Activated CD4-positive, alpha-beta T cell treated with anti-CD3 and anti-CD28 coated beads, Interleukin-2, amount 10 ng/mL, durations not matched to agents 24 days and 14 days (primary cell): ENCODE data around the gene CTNNA3. TPM values are rescaled to one million over a fixed set of nuclear protein-coding genes. Genes with fewer than 3 reads are reported as not detected.

Source experiments
- DNase-seq: peaks from one replicate; pipeline ENCODE4 v3.0.0; 2022
- H3K27ac Mint-ChIP-seq: one replicate; pipeline ENCODE4 v1.8.0; 2022; ENCODE audit warnings: mild to moderate bottlenecking, mixed read lengths
- H3K27me3 Mint-ChIP-seq: one replicate; pipeline ENCODE4 v1.8.0; 2022; ENCODE audit warnings: mixed read lengths
- H3K36me3 Mint-ChIP-seq: one replicate; pipeline ENCODE4 v1.8.0; 2022; ENCODE audit warnings: low read depth, mild to moderate bottlenecking, mixed read lengths
- H3K4me1 Mint-ChIP-seq: one replicate; pipeline ENCODE4 v1.8.0; 2021; ENCODE audit warnings: mixed read lengths
- H3K4me3 Mint-ChIP-seq: one replicate; pipeline ENCODE4 v1.8.0; 2022; ENCODE audit warnings: mild to moderate bottlenecking, moderate library complexity, mixed read lengths
- H3K9me3 Mint-ChIP-seq: one replicate; pipeline ENCODE4 v1.8.0; 2021; ENCODE audit warnings: mixed read lengths
- intact Hi-C: fragments of 100-400 bp; cut with micrococcal nuclease; formaldehyde crosslinking; loops from one replicate; pipeline ENCODE4 v1.15.1; 2023
- total RNA-seq: library from RNA; stranded (reverse); gene quantifications from 2 replicates; pipeline ENCODE4 v1.2.3, GENCODE V29; 2022

Gene CTNNA3
- total RNA-seq, 1 donor from 2014 or later: not detected

GRCh38 chr10:67657775-67658174, 38.2 kb downstream of the CTNNA3 start:
- H3K9me3 Mint-ChIP-seq: no peaks in the 10 kb centered on the region
- H3K36me3 Mint-ChIP-seq: no peaks in the 10 kb centered on the region
- intact Hi-C loops: no loop called here
- no peak overlapping the region for H3K27ac Mint-ChIP-seq
- no peak overlapping the region for H3K4me3 Mint-ChIP-seq
- peaks cover 25% of the 10 kb centered on the region for H3K27me3 Mint-ChIP-seq
- H3K4me1 Mint-ChIP-seq: no peaks in the 10 kb centered on the region
- DNase-seq: no peak

DNA sequence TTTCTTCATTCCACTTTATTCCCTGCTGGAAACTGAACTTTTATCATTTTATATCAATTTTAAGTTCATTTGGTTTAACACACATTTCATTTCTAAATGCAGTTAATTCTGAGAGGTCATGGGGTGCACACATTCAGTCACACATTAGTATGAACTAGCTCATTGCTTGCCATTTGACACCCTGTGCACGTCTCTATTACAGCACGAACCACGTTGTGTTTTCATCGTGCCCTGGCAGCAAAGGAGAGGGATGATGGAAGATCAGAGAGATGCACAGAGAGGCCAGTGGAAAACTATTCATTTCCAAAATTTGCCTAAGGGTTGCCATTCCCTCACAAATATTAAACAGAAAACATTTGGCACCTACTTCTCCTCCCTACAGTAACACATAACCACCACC, 45.4 kb downstream of the CTNNA3 start:
- Mint-ChIP-seq H3K4me3 (no peak overlapping the region), H3K4me1 (no peaks in the 10 kb centered on the region), H3K27ac (no peak overlapping the region), H3K9me3 (no peaks in the 10 kb centered on the region), H3K36me3 (no peaks in the 10 kb centered on the region), H3K27me3 (peaks cover 7% of the 10 kb centered on the region)
- intact Hi-C loops: no loop called here
- DNase-seq: no peak

- no peak overlapping the region for H3K4me3 Mint-ChIP-seq
- no peaks in the 10 kb centered on the region for H3K36me3 Mint-ChIP-seq
- peaks cover 7% of the 10 kb centered on the region for H3K27me3 Mint-ChIP-seq
- H3K4me1 Mint-ChIP-seq: no peaks in the 10 kb centered on the region
- no peak overlapping the region for H3K27ac Mint-ChIP-seq
- intact Hi-C loops: no loop called here
- no peak for DNase-seq
- no peaks in the 10 kb centered on the region for H3K9me3 Mint-ChIP-seq
Observed at GRCh38 chr10:67648613-67649229, 47.3 kb downstream of the CTNNA3 start.

GRCh38 chr10:67630904-67631303, 65.1 kb downstream of the CTNNA3 start:
- Mint-ChIP-seq H3K4me1 (peaks cover 4% of the 10 kb centered on the region), H3K36me3 (no peaks in the 10 kb centered on the region), H3K9me3 (peaks cover 15% of the 10 kb centered on the region), H3K27me3 (peaks cover 14% of the 10 kb centered on the region), H3K4me3 (no peak overlapping the region), H3K27ac (no peak overlapping the region)
- intact Hi-C loops: no loop called here
- DNase-seq: no peak

- Mint-ChIP-seq H3K27ac (no peak overlapping the region), H3K4me1 (peaks cover 4% of the 10 kb centered on the region), H3K27me3 (peaks cover 13% of the 10 kb centered on the region), H3K9me3 (peaks cover 3% of the 10 kb centered on the region), H3K4me3 (no peak overlapping the region), H3K36me3 (no peaks in the 10 kb centered on the region)
- intact Hi-C loops: no loop called here
- DNase-seq: no peak
Observed at GRCh38 chr10:67629461-67629971, 66.5 kb downstream of the CTNNA3 start.

DNA sequence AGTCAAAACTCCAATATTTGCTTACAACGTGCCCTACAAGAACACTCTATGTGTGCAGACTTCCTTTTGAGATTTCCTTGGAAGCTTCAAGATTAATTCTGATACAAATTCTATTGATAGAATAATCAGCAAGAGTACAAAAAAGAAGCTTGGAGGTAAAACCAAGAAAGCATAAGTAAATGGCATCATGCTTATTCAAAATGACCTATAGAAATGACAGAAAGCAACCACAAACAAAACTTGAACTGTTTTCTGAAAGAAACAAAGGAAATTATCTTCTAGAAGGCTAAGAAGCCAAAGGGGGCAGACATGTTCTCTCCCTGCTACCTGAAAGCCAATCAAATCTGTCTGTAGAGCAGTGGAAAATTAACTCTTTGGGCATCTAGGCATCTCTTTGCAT, 73.0 kb downstream of the CTNNA3 start:
- H3K4me1 Mint-ChIP-seq: no peaks in the 10 kb centered on the region
- peaks cover 8% of the 10 kb centered on the region for H3K9me3 Mint-ChIP-seq
- DNase-seq: no peak
- intact Hi-C loops: no loop called here
- no peak overlapping the region for H3K4me3 Mint-ChIP-seq
- H3K27ac Mint-ChIP-seq: no peak overlapping the region
- no peaks in the 10 kb centered on the region for H3K36me3 Mint-ChIP-seq
- H3K27me3 Mint-ChIP-seq: peaks cover 19% of the 10 kb centered on the region

DNA sequence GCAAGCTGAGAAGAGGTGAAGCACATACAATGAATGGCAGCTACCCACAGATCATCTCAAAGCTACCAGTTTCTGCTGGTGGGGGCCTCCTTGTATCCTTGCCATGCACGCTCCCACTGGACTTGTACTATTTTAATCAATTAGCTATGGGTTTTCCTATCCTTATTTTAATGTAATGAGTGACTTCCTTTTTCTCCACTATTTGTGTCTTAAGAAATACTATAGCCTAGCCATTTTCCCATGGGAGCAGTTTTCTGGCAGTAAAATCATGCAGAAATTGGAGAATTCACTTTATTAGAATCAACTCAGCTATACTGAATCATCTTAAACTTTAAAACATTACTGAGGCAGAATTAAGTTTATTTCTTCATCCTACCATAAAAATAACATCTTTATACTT, 73.5 kb downstream of the CTNNA3 start:
- Mint-ChIP-seq H3K27me3 (peaks cover 19% of the 10 kb centered on the region), H3K4me3 (no peak overlapping the region), H3K9me3 (peaks cover 8% of the 10 kb centered on the region), H3K36me3 (no peaks in the 10 kb centered on the region), H3K4me1 (no peaks in the 10 kb centered on the region), H3K27ac (no peak overlapping the region)
- intact Hi-C loops: no loop called here
- DNase-seq: no peak

GRCh38 chr10:67621834-67622233, 74.2 kb downstream of the CTNNA3 start:
- Mint-ChIP-seq H3K4me1 (no peaks in the 10 kb centered on the region), H3K4me3 (no peak overlapping the region), H3K36me3 (no peaks in the 10 kb centered on the region), H3K27ac (no peak overlapping the region), H3K9me3 (peaks cover 8% of the 10 kb centered on the region), H3K27me3 (peaks cover 23% of the 10 kb centered on the region)
- DNase-seq: no peak
- intact Hi-C loops: no loop called here

DNA sequence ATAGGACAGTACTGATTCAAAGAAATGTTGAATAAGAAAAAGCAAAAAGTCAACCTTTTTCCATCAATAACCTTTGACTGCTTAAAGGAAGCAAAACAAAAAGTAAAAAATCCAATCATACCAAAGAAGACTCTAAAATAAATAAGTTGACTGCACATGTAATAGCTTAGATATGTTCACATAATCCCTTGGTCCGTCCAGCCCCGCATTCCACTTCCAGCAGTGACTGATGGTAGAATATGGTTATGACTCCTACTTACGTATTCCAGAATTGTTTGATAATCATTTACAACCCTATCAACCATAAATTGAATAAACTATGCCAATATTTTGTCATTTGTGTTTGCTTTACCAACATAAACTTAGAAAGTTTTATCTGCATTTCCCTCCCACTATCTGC, 77.9 kb downstream of the CTNNA3 start:
- H3K27ac Mint-ChIP-seq: no peak overlapping the region

GRCh38 chr10:67612577-67613537, 83.1 kb downstream of the CTNNA3 start:
- intact Hi-C loops: loop anchor here (1.0 to 5.0 kb wide), 2 partner anchors 151 to 169 kb away; no protein-coding TSS in a partner anchor
- Mint-ChIP-seq H3K4me1 (peaks cover 25% of the 10 kb centered on the region), H3K27ac (peak overlapping the region; percentile 65), H3K27me3 (peaks cover 19% of the 10 kb centered on the region), H3K36me3 (no peaks in the 10 kb centered on the region), H3K9me3 (peaks cover 10% of the 10 kb centered on the region), H3K4me3 (peak overlapping the region; percentile 69)
- DNase-seq: peak; percentile 91

More for the DNA sequence above, 77.9 kb downstream of the CTNNA3 start:
- DNase-seq: no peak
- no peaks in the 10 kb centered on the region for H3K36me3 Mint-ChIP-seq
- intact Hi-C loops: no loop called here
- H3K9me3 Mint-ChIP-seq: peaks cover 17% of the 10 kb centered on the region
- peaks cover 28% of the 10 kb centered on the region for H3K27me3 Mint-ChIP-seq
- H3K4me1 Mint-ChIP-seq: peaks cover 8% of the 10 kb centered on the region
- no peak overlapping the region for H3K4me3 Mint-ChIP-seq

GRCh38 chr10:67612176-67612575, 83.8 kb downstream of the CTNNA3 start:
- no peaks in the 10 kb centered on the region for H3K36me3 Mint-ChIP-seq
- no peak for DNase-seq
- intact Hi-C loops: loop anchor here (5.0 kb wide), 1 partner anchor 170 kb away; no protein-coding TSS in a partner anchor
- H3K27ac Mint-ChIP-seq: no peak overlapping the region
- H3K27me3 Mint-ChIP-seq: peaks cover 17% of the 10 kb centered on the region
- peaks cover 10% of the 10 kb centered on the region for H3K9me3 Mint-ChIP-seq
- no peak overlapping the region for H3K4me3 Mint-ChIP-seq
- H3K4me1 Mint-ChIP-seq: peaks cover 32% of the 10 kb centered on the region

GRCh38 chr10:67609996-67610793, 85.8 kb downstream of the CTNNA3 start:
- intact Hi-C loops: loop anchor here (5.0 kb wide), 1 partner anchor 172 kb away; no protein-coding TSS in a partner anchor
- H3K36me3 Mint-ChIP-seq: no peaks in the 10 kb centered on the region
- no peak overlapping the region for H3K4me3 Mint-ChIP-seq
- peaks cover 10% of the 10 kb centered on the region for H3K27me3 Mint-ChIP-seq
- no peak for DNase-seq
- no peaks in the 10 kb centered on the region for H3K9me3 Mint-ChIP-seq
- H3K4me1 Mint-ChIP-seq: peaks cover 35% of the 10 kb centered on the region
- no peak overlapping the region for H3K27ac Mint-ChIP-seq

- Mint-ChIP-seq H3K4me3 (no peak overlapping the region), H3K4me1 (peaks cover 27% of the 10 kb centered on the region), H3K27me3 (peaks cover 17% of the 10 kb centered on the region), H3K36me3 (no peaks in the 10 kb centered on the region), H3K27ac (peak overlapping the region; percentile 42), H3K9me3 (no peaks in the 10 kb centered on the region)
- DNase-seq: no peak
- intact Hi-C loops: no loop called here
Observed at GRCh38 chr10:67608001-67608400, 88.0 kb downstream of the CTNNA3 start.
